ENCODE measurements around the gene ANKRD28.

Gene ANKRD28

GRCh38 chr3:15635121-15635661 is 162.6 kb downstream of the ANKRD28 start:
- no peak for DNase-seq (ENCODE audit: low read depth)
- TF ChIP-seq CTCF (IDR thresholded peaks at IDR 0.05; ENCODE audit: insufficient read depth, low read depth, low read length, missing control alignments): no peak
- no peak overlapping the region for H3K4me3 ChIP-seq (ENCODE audit: low read length)

DNA sequence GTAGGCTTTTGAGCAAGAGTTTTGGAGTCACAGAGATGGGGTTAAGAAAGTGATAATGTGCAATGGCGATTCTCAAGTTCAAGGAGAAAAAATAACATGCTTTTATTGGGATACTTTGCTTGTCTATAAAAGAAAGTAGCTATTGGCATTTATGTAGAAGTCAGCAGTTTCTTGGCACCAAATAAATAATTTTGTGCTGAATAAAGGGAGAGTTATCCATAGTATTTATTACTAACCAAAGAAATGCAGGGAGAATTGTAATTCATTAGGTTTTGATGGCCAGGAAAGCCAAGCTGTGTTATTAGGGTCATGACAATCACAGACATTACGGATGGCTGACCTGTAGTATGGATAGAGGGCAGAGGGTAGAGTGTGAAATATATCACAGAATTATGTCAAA is 163.1 kb downstream of the ANKRD28 start:
- TF ChIP-seq CTCF (IDR thresholded peaks at IDR 0.05; ENCODE audit: insufficient read depth, low read depth, low read length, missing control alignments): no peak
- DNase-seq (ENCODE audit: low read depth): no peak
- H3K4me3 ChIP-seq (ENCODE audit: low read length): no peak overlapping the region

DNA sequence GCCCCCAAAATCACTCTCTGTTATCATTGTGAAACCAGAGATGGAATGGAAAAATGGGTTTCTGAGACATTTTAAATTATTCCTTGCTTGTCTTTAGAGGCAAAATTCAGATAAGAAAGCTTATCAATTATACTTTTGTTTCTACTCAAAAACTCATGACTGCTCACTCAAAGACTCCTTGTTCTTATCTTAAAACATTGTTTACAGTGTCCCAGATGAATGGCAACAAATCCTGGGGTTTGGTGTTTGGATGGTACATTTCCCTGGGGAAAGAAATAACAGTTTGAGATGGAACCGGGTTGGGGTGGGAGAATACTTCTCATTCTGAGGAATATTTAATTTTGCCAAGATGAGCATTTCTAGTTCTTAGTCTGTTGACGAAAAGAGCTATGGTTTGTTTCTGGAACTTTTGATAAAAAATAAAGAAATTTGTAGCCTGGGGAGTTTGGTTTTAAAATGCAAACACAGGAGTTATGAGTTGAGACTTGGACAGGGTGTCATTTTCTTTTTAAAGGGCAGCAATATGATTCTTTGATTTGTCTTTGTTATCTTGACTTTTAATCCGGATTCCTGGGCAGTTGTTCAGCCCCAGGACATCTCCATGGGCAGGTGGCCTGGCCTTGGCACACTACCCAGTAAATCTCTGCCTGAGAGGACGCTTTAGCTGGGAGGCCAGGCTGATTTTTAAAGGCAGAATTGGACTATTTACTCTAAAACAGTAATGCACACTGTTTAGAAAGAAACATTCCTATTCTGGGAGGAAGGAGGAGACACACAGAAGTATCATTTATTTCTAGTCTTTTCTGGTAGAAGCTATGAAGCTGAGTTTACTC is 163.8 kb downstream of the ANKRD28 start:
- TF ChIP-seq CTCF (IDR thresholded peaks at IDR 0.05; ENCODE audit: insufficient read depth, low read depth, low read length, missing control alignments): no peak
- no peak for DNase-seq (ENCODE audit: low read depth)
- H3K4me3 ChIP-seq (ENCODE audit: low read length): no peak overlapping the region

GRCh38 chr3:15633159-15633558 is 164.6 kb downstream of the ANKRD28 start:
- TF ChIP-seq CTCF (IDR thresholded peaks at IDR 0.05; ENCODE audit: insufficient read depth, low read depth, low read length, missing control alignments): no peak
- DNase-seq (ENCODE audit: low read depth): no peak
- H3K4me3 ChIP-seq (ENCODE audit: low read length): no peak overlapping the region

- DNase-seq (ENCODE audit: low read depth): no peak
- H3K4me3 ChIP-seq (ENCODE audit: low read length): no peak overlapping the region
- TF ChIP-seq CTCF (IDR thresholded peaks at IDR 0.05; ENCODE audit: insufficient read depth, low read depth, low read length, missing control alignments): no peak
Observed at GRCh38 chr3:15632212-15632580, 165.6 kb downstream of the ANKRD28 start.

- no peak for DNase-seq (ENCODE audit: low read depth)
- H3K4me3 ChIP-seq (ENCODE audit: low read length): no peak overlapping the region
- no peak for TF ChIP-seq CTCF (IDR thresholded peaks at IDR 0.05; ENCODE audit: insufficient read depth, low read depth, low read length, missing control alignments)
Observed at GRCh38 chr3:15631426-15632211, 166.2 kb downstream of the ANKRD28 start.
